Keratinocyte (primary cell): ENCODE results near the gene ACVR1B. TPM values are rescaled to one million over a fixed set of nuclear protein-coding genes. Genes with fewer than 3 reads are reported as not detected.

Experiments
- DNase-seq: peaks from one replicate; pipeline ENCODE4 v3.0.0-alpha.2; 2011; ENCODE audit warnings: low read depth, missing footprints, low spot score
- FAIRE-seq: peaks from 2 replicates; lab custom pipeline; 2011; peaks lifted over from hg19 to GRCh38; lab: Jason Lieb, UNC
- H2AFZ ChIP-seq: 2 replicates; pipeline ENCODE4 v1.6.0; 2012; ENCODE audit warnings: low read length, control low read depth, inconsistent platforms; ENCODE audit not compliant: control insufficient read depth
- H3K27ac ChIP-seq: 2 replicates; pipeline ENCODE4 v1.5.1; 2011; ENCODE audit warnings: low read length; ENCODE audit not compliant: control insufficient read depth, insufficient read depth
- H3K27me3 ChIP-seq: 3 replicates; pipeline ENCODE4 v1.6.0; 2011; ENCODE audit warnings: low read length; ENCODE audit not compliant: control insufficient read depth, insufficient read depth; ENCODE audit errors: extremely low read depth
- H3K36me3 ChIP-seq, 2 experiments: 2 replicates in 1 of 2; 3 replicates in 1 of 2; pipeline ENCODE4 v1.5.1; 2011; ENCODE audit warnings: low read length in 2 of 2, mild to moderate bottlenecking in 1 of 2; ENCODE audit not compliant: control insufficient read depth in 2 of 2, insufficient read depth in 2 of 2; ENCODE audit errors: extremely low read depth in 1 of 2
- H3K4me1 ChIP-seq: 3 replicates; pipeline ENCODE4 v1.5.1; 2011; ENCODE audit warnings: low read length; ENCODE audit not compliant: control insufficient read depth, insufficient read depth; ENCODE audit errors: extremely low read depth
- H3K4me2 ChIP-seq: 3 replicates; pipeline ENCODE4 v1.6.0; 2011; ENCODE audit warnings: low read depth, low read length; ENCODE audit not compliant: control insufficient read depth, insufficient read depth; ENCODE audit errors: extremely low read depth
- H3K4me3 ChIP-seq, 3 experiments: fragments of 200-600 bp in 1 of 3; sonication (generic) in 1 of 3; 2 replicates in 2 of 3; 3 replicates in 1 of 3; pipeline ENCODE4 v1.5.1; 2011 to 2016; ENCODE audit warnings: low read length in 3 of 3, mild to moderate bottlenecking in 3 of 3, control low read depth in 2 of 3, inconsistent platforms in 1 of 3, low read depth in 1 of 3, mixed read lengths in 1 of 3, mixed run types in 1 of 3, moderate library complexity in 1 of 3; ENCODE audit not compliant: control insufficient read depth in 2 of 3, insufficient read depth in 2 of 3; ENCODE audit errors: extremely low read depth in 1 of 3
- H3K79me2 ChIP-seq: 2 replicates; pipeline ENCODE4 v1.6.0; 2012; ENCODE audit warnings: low read length; ENCODE audit not compliant: control insufficient read depth, insufficient read depth
- H3K9ac ChIP-seq: 3 replicates; pipeline ENCODE4 v1.6.0; 2011; ENCODE audit warnings: low read length; ENCODE audit not compliant: control insufficient read depth, insufficient read depth; ENCODE audit errors: extremely low read depth
- H3K9me1 ChIP-seq: 3 replicates; pipeline ENCODE4 v1.6.0; 2011; ENCODE audit warnings: low read length; ENCODE audit not compliant: control insufficient read depth, insufficient read depth; ENCODE audit errors: extremely low read depth
- H3K9me3 ChIP-seq: 2 replicates; pipeline ENCODE4 v1.5.1; 2012; ENCODE audit warnings: low read depth, low read length; ENCODE audit not compliant: control insufficient read depth
- H4K20me1 ChIP-seq: 3 replicates; pipeline ENCODE4 v1.6.0; 2011; ENCODE audit warnings: low read length; ENCODE audit not compliant: control insufficient read depth, insufficient read depth; ENCODE audit errors: extremely low read depth
- CTCF ChIP-seq, 3 experiments: IDR thresholded peaks in 1 of 3; conservative IDR thresholded peaks in 1 of 3; optimal IDR thresholded peaks in 1 of 3; 2 replicates in 2 of 3; 3 replicates in 1 of 3; pipeline versions ENCODE3 to v1.5.1; 2011; ENCODE audit warnings: low read length in 3 of 3, mild to moderate bottlenecking in 3 of 3, moderate library complexity in 2 of 3, control low read depth in 1 of 3, inconsistent platforms in 1 of 3; ENCODE audit not compliant: insufficient read depth in 2 of 3; ENCODE audit errors: extremely low read depth in 1 of 3
- EZH2 ChIP-seq: IDR thresholded peaks from one replicate; pipeline ENCODE4 v1.6.1; 2012; ENCODE audit warnings: inconsistent platforms, mild to moderate bottlenecking, low read length, moderate library complexity
- dilution Hi-C: fragments of 300-500 bp; cut with MboI; formaldehyde crosslinking; loops from one replicate; pipeline ENCODE4 v1.7.0; 2020; ENCODE audit warnings: low sequenced_read_pairs; ENCODE audit not compliant: extremely low pct_ligation_motif_present
- polyA plus RNA-seq, 5 experiments: library from polyadenylated mRNA; depleted of rRNA in 3 of 5; stranded (reverse) in 3 of 5; stranded (forward) in 1 of 5; unstranded in 1 of 5; fragments of >200 nt; gene quantifications; 1 replicate in 1 of 5; 2 replicates in 3 of 5; 3 replicates in 1 of 5; pipeline versions ENCODE4 v1.2.1 to v1.2.3, GENCODE V29; 2011 to 2012; ENCODE audit warnings: missing spikeins in 2 of 5, low read depth in 1 of 5, low replicate concordance in 1 of 5

The ACVR1B gene
- polyA plus RNA-seq, 1 donor (not counting 4 experiments of a cell fraction or from before 2014, with no cell fraction given): 12.7 TPM

DNA sequence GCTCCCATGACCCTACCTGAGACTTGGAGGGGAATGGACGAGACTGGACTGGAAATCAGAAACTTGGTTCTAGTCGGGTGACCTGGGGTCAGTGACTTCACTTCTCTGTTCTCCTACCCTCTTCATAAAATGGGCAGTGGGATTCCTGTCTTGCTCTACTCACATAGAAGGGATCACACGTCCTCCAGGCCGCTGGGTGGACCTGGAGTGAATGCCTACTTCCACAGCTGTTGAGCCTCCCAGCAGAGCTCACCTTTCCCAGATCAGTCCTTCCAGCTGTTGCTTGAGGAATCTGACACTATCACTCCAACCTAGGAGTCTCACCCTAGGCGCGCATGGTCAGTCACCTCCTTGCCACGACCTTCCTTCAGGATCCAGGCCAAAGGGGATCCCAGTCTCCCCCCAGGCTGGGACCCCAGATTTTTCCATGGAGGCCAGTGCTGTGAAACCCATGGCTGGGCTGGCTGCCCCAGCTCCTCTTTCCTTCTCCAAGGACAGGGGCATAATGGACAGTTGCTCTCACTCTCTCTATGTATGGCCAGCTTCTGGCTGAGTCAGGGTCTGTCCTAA, 43.6 kb upstream of the ACVR1B start:
- DNase-seq: no peak
- no peaks in the 10 kb centered on the region for H3K9me1 ChIP-seq
- no peak for FAIRE-seq
- no peak overlapping the region for H2AFZ ChIP-seq
- dilution Hi-C loops: no loop called here
- no peak overlapping the region for H3K4me2 ChIP-seq
- peaks cover 31% of the 10 kb centered on the region for H3K27me3 ChIP-seq
- no peaks in the 10 kb centered on the region for H3K9me3 ChIP-seq
- H3K4me1 ChIP-seq: peaks cover 8% of the 10 kb centered on the region
- no peaks in the 10 kb centered on the region for H3K79me2 ChIP-seq
- TF ChIP-seq CTCF (optimal IDR thresholded peaks at IDR 0.05 in 1 of 3, IDR thresholded peaks at IDR 0.05 in 1 of 3, conservative IDR thresholded peaks at IDR 0.05 in 1 of 3; ENCODE audit: extremely low read depth in 1 of 3, insufficient read depth in 2 of 3, low read length in 3 of 3): no peak
- TF ChIP-seq EZH2: peak; percentile 71
- no peaks in the 10 kb centered on the region for H3K36me3 ChIP-seq
- H3K27ac ChIP-seq: no peak overlapping the region
- no peaks in the 10 kb centered on the region for H4K20me1 ChIP-seq
- H3K4me3 ChIP-seq: peak overlapping the region in 1 of 3 experiments; percentile 27
- no peak overlapping the region for H3K9ac ChIP-seq

GRCh38 chr12:51908876-51909592, 42.5 kb upstream of the ACVR1B start:
- Histone ChIP-seq H3K9me3 (no peaks in the 10 kb centered on the region), H3K79me2 (no peaks in the 10 kb centered on the region), H3K4me2 (no peak overlapping the region), H3K4me1 (peaks cover 8% of the 10 kb centered on the region), H2AFZ (no peak overlapping the region), H3K27ac (no peak overlapping the region), H3K9ac (no peak overlapping the region), H3K9me1 (no peaks in the 10 kb centered on the region), H3K27me3 (peaks cover 31% of the 10 kb centered on the region), H3K36me3 (no peaks in the 10 kb centered on the region), H3K4me3 (no peak overlapping the region), H4K20me1 (no peaks in the 10 kb centered on the region)
- FAIRE-seq (no peak), DNase-seq (no peak)
- TF ChIP-seq EZH2 (no peak), CTCF (optimal IDR thresholded peaks at IDR 0.05 in 1 of 3, IDR thresholded peaks at IDR 0.05 in 1 of 3, conservative IDR thresholded peaks at IDR 0.05 in 1 of 3; ENCODE audit: extremely low read depth in 1 of 3, insufficient read depth in 2 of 3, low read length in 3 of 3) (no peak)
- dilution Hi-C loops: no loop called here
